Transverse colon (tissue), 4 donors: ENCODE data around the gene DNAH1.

Experiments used
- EP300 ChIP-seq: sonication (generic); formaldehyde crosslinking; IDR thresholded peaks from one replicate; pipeline ENCODE4 v1.6.1; 2017; ENCODE audit warnings: antibody characterized with exemption, low read depth
- POLR2A ChIP-seq: fragments of 450-650 bp; IDR thresholded peaks from one replicate; pipeline ENCODE4 v1.6.1; 2016; ENCODE audit warnings: antibody characterized with exemption, mild to moderate bottlenecking, moderate library complexity
- POLR2AphosphoS5 ChIP-seq, 3 donors: sonication (generic); formaldehyde crosslinking; IDR thresholded peaks; one replicate each; pipeline ENCODE4 v1.6.1; 2016; ENCODE audit warnings: antibody characterized with exemption in 3 of 3
- TF ChIP-seq, protein P1 (sequence below), 5 experiments: fragments of 200-600 bp in 3 of 5; fragments of 450-650 bp in 2 of 5; sonication (generic) in 3 of 5; IDR thresholded peaks; 1 replicate in 2 of 5; 2 replicates in 3 of 5; pipeline ENCODE4 v1.5.1; 2016 to 2017; ENCODE audit warnings: antibody characterized with exemption in 5 of 5, inconsistent platforms in 3 of 5, mild to moderate bottlenecking in 2 of 5, moderate library complexity in 1 of 5

DNA sequence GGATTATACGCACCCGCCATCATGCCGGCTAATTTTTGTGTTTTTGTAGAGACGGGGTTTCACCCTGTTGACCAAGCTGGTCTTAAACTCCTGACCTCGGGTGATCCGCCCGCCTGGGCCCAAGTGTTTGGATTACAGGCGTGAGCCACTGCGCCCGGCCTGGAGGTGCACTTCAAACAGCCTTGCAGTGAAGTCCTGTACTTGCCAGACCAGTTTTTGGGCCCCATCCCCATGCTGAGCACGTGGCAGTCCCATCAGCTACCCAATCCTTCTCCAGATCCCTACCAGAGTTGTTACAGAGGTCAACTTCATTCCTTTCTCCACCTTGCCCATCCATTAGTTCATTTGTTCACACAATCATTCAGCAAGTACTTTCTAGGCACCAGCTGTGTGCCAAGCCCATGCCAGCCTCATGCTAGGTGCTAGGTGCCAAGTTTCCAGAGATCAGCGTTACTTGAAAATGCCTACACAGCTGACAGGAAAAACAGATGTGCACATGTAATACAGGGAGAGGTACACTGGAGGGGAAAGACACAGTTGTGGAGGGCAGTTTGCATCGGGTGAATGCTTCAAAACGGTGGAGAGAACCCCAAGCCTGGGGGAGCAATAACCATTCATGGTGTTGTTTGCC is 2.2 kb downstream of the DNAH1 start:
- TF ChIP-seq, protein P1, sequence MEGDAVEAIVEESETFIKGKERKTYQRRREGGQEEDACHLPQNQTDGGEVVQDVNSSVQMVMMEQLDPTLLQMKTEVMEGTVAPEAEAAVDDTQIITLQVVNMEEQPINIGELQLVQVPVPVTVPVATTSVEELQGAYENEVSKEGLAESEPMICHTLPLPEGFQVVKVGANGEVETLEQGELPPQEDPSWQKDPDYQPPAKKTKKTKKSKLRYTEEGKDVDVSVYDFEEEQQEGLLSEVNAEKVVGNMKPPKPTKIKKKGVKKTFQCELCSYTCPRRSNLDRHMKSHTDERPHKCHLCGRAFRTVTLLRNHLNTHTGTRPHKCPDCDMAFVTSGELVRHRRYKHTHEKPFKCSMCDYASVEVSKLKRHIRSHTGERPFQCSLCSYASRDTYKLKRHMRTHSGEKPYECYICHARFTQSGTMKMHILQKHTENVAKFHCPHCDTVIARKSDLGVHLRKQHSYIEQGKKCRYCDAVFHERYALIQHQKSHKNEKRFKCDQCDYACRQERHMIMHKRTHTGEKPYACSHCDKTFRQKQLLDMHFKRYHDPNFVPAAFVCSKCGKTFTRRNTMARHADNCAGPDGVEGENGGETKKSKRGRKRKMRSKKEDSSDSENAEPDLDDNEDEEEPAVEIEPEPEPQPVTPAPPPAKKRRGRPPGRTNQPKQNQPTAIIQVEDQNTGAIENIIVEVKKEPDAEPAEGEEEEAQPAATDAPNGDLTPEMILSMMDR (IDR thresholded peaks at IDR 0.05): no peak
- TF ChIP-seq EP300 (no peak), POLR2AphosphoS5 (IDR thresholded peaks at IDR 0.05) (no peak), POLR2A (no peak)
